H1 (cell line): ENCODE results near the gene REPS1. TPM values are rescaled to one million over a fixed set of nuclear protein-coding genes. Genes with fewer than 3 reads are reported as not detected.

Experiments
- CTCF ChIA-PET: fragments of 300-600 bp; sonication (Branson Sonifier 250); formaldehyde crosslinking; loops from one replicate; lab custom pipeline; 2021; ENCODE audit not compliant: partially characterized antibody; lab: Charles Lee
- POLR2A ChIA-PET: fragments of 300-600 bp; sonication (Branson Sonifier 250); formaldehyde crosslinking; loops from one replicate; lab custom pipeline; 2021; ENCODE audit warnings: inconsistent platforms; ENCODE audit not compliant: partially characterized antibody; lab: Charles Lee
- DNase-seq, 2 experiments: peaks; one replicate each; pipeline versions ENCODE4 v3.0.0 to v3.0.0-alpha.2; 2010 to 2022; ENCODE audit warnings: low spot score in 2 of 2, low read depth in 1 of 2, mixed read lengths in 1 of 2
- FAIRE-seq: peaks from 2 replicates; lab custom pipeline; 2011; peaks lifted over from hg19 to GRCh38; lab: Jason Lieb, UNC
- H2AFZ ChIP-seq: 2 replicates; pipeline ENCODE4 v1.8.1; 2012; ENCODE audit warnings: low read length, inconsistent platforms
- H2AK5ac ChIP-seq: 2 replicates; pipeline ENCODE4 v1.6.1; 2013; ENCODE audit warnings: low read depth, low read length
- H2BK120ac ChIP-seq: replicated peaks from 2 replicates; pipeline ENCODE3; 2013; ENCODE audit warnings: low read depth, low read length, inconsistent platforms
- H2BK12ac ChIP-seq: 2 replicates; pipeline ENCODE4 v1.6.1; 2013; ENCODE audit warnings: low read depth, low read length
- H2BK15ac ChIP-seq: 2 replicates; pipeline ENCODE4 v1.6.1; 2013; ENCODE audit warnings: low read length
- H2BK20ac ChIP-seq: 2 replicates; pipeline ENCODE4 v1.6.1; 2013; ENCODE audit warnings: low read length
- H2BK5ac ChIP-seq: 2 replicates; pipeline ENCODE4 v1.6.1; 2013; ENCODE audit warnings: low read depth, low read length
- H3K14ac ChIP-seq: 2 replicates; pipeline ENCODE4 v1.6.1; 2013; ENCODE audit warnings: inconsistent platforms; ENCODE audit not compliant: insufficient read length
- H3K18ac ChIP-seq: 2 replicates; pipeline ENCODE4 v1.6.1; 2013; ENCODE audit warnings: low read length; ENCODE audit errors: extremely low read depth
- H3K23ac ChIP-seq: 2 replicates; pipeline ENCODE4 v1.6.1; 2013; ENCODE audit warnings: inconsistent platforms; ENCODE audit not compliant: insufficient read length
- H3K23me2 ChIP-seq: 2 replicates; pipeline ENCODE4 v1.6.1; 2013; ENCODE audit warnings: low read depth, low read length
- H3K27ac ChIP-seq: 2 replicates; pipeline ENCODE4 v1.6.1; 2011; ENCODE audit warnings: low read depth, low read length, inconsistent platforms
- H3K27me3 ChIP-seq, 4 experiments: replicated peaks in 1 of 4; 1 replicate in 1 of 4; 2 replicates in 3 of 4; pipeline versions ENCODE4 v1.6.1 to v1.8.1; 2011 to 2013; ENCODE audit warnings: low read length in 3 of 4, mild to moderate bottlenecking in 3 of 4, inconsistent platforms in 2 of 4, mixed read lengths in 2 of 4, moderate library complexity in 1 of 4; ENCODE audit not compliant: control insufficient read depth in 3 of 4, insufficient read depth in 3 of 4; ENCODE audit errors: extremely low read depth in 1 of 4
- H3K36me3 ChIP-seq, 4 experiments: 2 replicates each; pipeline versions ENCODE4 v1.6.1 to v1.8.1; 2011 to 2013; ENCODE audit warnings: mild to moderate bottlenecking in 4 of 4, low read length in 3 of 4, moderate library complexity in 2 of 4, control low read depth in 1 of 4, inconsistent platforms in 1 of 4; ENCODE audit not compliant: insufficient read depth in 4 of 4, control insufficient read depth in 2 of 4
- H3K4ac ChIP-seq: replicated peaks from 2 replicates; pipeline ENCODE3; 2013; ENCODE audit warnings: low read length, low read depth, mixed read lengths, inconsistent platforms; ENCODE audit not compliant: insufficient read length
- H3K4me1 ChIP-seq, 4 experiments: replicated peaks in 1 of 4; 1 replicate in 1 of 4; 2 replicates in 3 of 4; pipeline versions ENCODE4 v1.6.1 to v1.8.1; 2011 to 2013; ENCODE audit warnings: low read length in 3 of 4, inconsistent platforms in 2 of 4, mixed read lengths in 1 of 4; ENCODE audit not compliant: insufficient read depth in 4 of 4, control insufficient read depth in 3 of 4
- H3K4me2 ChIP-seq, 2 experiments: 2 replicates each; pipeline versions ENCODE4 v1.6.1 to v1.8.1; 2011 to 2013; ENCODE audit warnings: low read depth in 2 of 2, low read length in 2 of 2, control low read depth in 1 of 2, inconsistent platforms in 1 of 2, mild to moderate bottlenecking in 1 of 2; ENCODE audit not compliant: insufficient read depth in 1 of 2
- H3K4me3 ChIP-seq, 4 experiments: fragments of 200-600, 300-600 bp in 1 of 4; sonication (generic), shearing (Covaris generic), sonication (Bioruptor Twin) in 1 of 4; 2 replicates each; pipeline versions ENCODE4 v1.5.1 to v1.8.1; 2011 to 2016; ENCODE audit warnings: low read length in 4 of 4, low read depth in 3 of 4, control low read depth in 2 of 4, inconsistent platforms in 2 of 4, mild to moderate bottlenecking in 2 of 4, mixed read lengths in 1 of 4, moderate library complexity in 1 of 4; ENCODE audit not compliant: insufficient read depth in 2 of 4; ENCODE audit errors: extremely low read depth in 1 of 4
- H3K56ac ChIP-seq: replicated peaks from 2 replicates; pipeline ENCODE3; 2013; ENCODE audit warnings: low read depth, mild to moderate bottlenecking, mixed read lengths, low read length, inconsistent platforms; ENCODE audit not compliant: insufficient read length
- H3K79me1 ChIP-seq: 2 replicates; pipeline ENCODE4 v1.6.1; 2013; ENCODE audit warnings: low read depth, low read length, control low read depth
- H3K79me2 ChIP-seq, 2 experiments: 2 replicates each; pipeline versions ENCODE4 v1.6.1 to v1.8.1; 2012 to 2013; ENCODE audit warnings: low read length in 2 of 2, mild to moderate bottlenecking in 2 of 2, inconsistent platforms in 1 of 2; ENCODE audit not compliant: insufficient read depth in 2 of 2, control insufficient read depth in 1 of 2
- H3K9ac ChIP-seq, 4 experiments: replicated peaks in 1 of 4; 1 replicate in 1 of 4; 2 replicates in 3 of 4; pipeline versions ENCODE4 v1.6.1 to v1.8.1; 2011 to 2013; ENCODE audit warnings: low read depth in 3 of 4, low read length in 3 of 4, control low read depth in 2 of 4, mild to moderate bottlenecking in 2 of 4, moderate library complexity in 2 of 4, inconsistent platforms in 1 of 4; ENCODE audit errors: extremely low read depth in 1 of 4
- H3K9me3 ChIP-seq, 2 experiments: 2 replicates each; pipeline versions ENCODE4 v1.6.1 to v1.8.1; 2012 to 2013; ENCODE audit warnings: mild to moderate bottlenecking in 2 of 2, moderate library complexity in 2 of 2, control low read depth in 1 of 2, inconsistent platforms in 1 of 2, low read depth in 1 of 2, low read length in 1 of 2, mixed read lengths in 1 of 2; ENCODE audit not compliant: insufficient read depth in 2 of 2
- H4K20me1 ChIP-seq, 2 experiments: replicated peaks in 1 of 2; 2 replicates each; pipeline versions ENCODE3 to v1.8.1; 2011 to 2013; ENCODE audit warnings: inconsistent platforms in 2 of 2, low read length in 2 of 2, mild to moderate bottlenecking in 1 of 2; ENCODE audit not compliant: insufficient read depth in 2 of 2, control insufficient read depth in 1 of 2
- H4K5ac ChIP-seq: 2 replicates; pipeline ENCODE4 v1.6.1; 2013; ENCODE audit warnings: low read length, low read depth, mixed read lengths, inconsistent platforms; ENCODE audit not compliant: insufficient read length
- H4K8ac ChIP-seq: 2 replicates; pipeline ENCODE4 v1.8.0; 2013; ENCODE audit warnings: mild to moderate bottlenecking, moderate library complexity, low read length, inconsistent platforms; ENCODE audit not compliant: insufficient read depth; ENCODE audit errors: extremely low read depth
- H4K91ac ChIP-seq: replicated peaks from 2 replicates; pipeline ENCODE3; 2013; ENCODE audit warnings: low read length, mixed read lengths, inconsistent platforms; ENCODE audit not compliant: insufficient read length
- BACH1 ChIP-seq: IDR thresholded peaks from 2 replicates; pipeline ENCODE4 v1.6.1; 2012; ENCODE audit warnings: low read length, improper control_type of control experiment
- HDAC6 ChIP-seq: IDR thresholded peaks from one replicate; pipeline ENCODE4 v1.7.1; 2012; ENCODE audit warnings: low read depth, mild to moderate bottlenecking, inconsistent platforms, low read length, moderate library complexity
- JUN ChIP-seq: IDR thresholded peaks from 2 replicates; pipeline ENCODE4 v1.6.1; 2011; ENCODE audit warnings: low read depth, mild to moderate bottlenecking, improper control_type of control experiment, low read length
- KDM1A ChIP-seq: fragments of 200-600, 300-600 bp; sonication (generic); IDR thresholded peaks from 2 replicates; pipeline ENCODE4 v1.7.1; 2016; ENCODE audit warnings: mild to moderate bottlenecking, low read length, borderline replicate concordance
- POU5F1 ChIP-seq: IDR thresholded peaks from 2 replicates; pipeline ENCODE4 v1.6.1; 2011; ENCODE audit warnings: low read depth, mild to moderate bottlenecking, low read length, moderate library complexity
- RAD21 ChIP-seq, 2 experiments: IDR thresholded peaks in 1 of 2; conservative IDR thresholded peaks in 1 of 2; 2 replicates each; pipeline ENCODE4 v1.6.1; 2011; ENCODE audit warnings: low read depth in 2 of 2, low read length in 2 of 2, improper control_type of control experiment in 1 of 2, inconsistent platforms in 1 of 2, mild to moderate bottlenecking in 1 of 2, moderate library complexity in 1 of 2
- YY1 ChIP-seq: IDR thresholded peaks from 2 replicates; pipeline ENCODE4 v1.6.1; 2011; ENCODE audit warnings: low read depth, mild to moderate bottlenecking, low read length
- ZNF274 ChIP-seq: IDR thresholded peaks from 2 replicates; pipeline ENCODE4 v1.7.0; 2012; ENCODE audit warnings: low read length, borderline replicate concordance; ENCODE audit errors: extremely low read depth
- WGBS, 2 experiments: shearing (Covaris generic) in 1 of 2; methylation state at CpG; one replicate each; pipeline versions ENCODE4 v1.1.6 to v1.1.7; 2013 to 2015; ENCODE audit warnings: low lambda C conversion rate in 2 of 2, mixed read lengths in 2 of 2, inconsistent platforms in 1 of 2, low coverage in 1 of 2, missing lambda C conversion rate in 1 of 2; ENCODE audit not compliant: insufficient replicate concordance in 2 of 2, insufficient coverage in 1 of 2, insufficient read length in 1 of 2; ENCODE audit errors: extremely low coverage in 1 of 2, missing lambda C conversion rate in 1 of 2; 5-methylcytosine and 5-hydroxymethylcytosine counted together
- polyA plus RNA-seq, 7 experiments: library from polyadenylated mRNA; depleted of rRNA in 3 of 7; stranded (reverse) in 5 of 7; unstranded in 2 of 7; fragments of >200 nt in 5 of 7; fragments of 200-250 nt in 2 of 7; gene quantifications; 1 replicate in 5 of 7; 2 replicates in 1 of 7; 4 replicates in 1 of 7; pipeline versions ENCODE4 v1.2.1 to v1.2.3, GENCODE V29; 2011 to 2013; ENCODE audit warnings: missing spikeins in 2 of 7, mixed read lengths in 2 of 7
- total RNA-seq: library from RNA; stranded (reverse); fragmentation: NEBNext Ultra II Directional; extraction: Animal tissue kit (Norgen Biotek cat#: 25700); gene quantifications from 2 replicates; pipeline ENCODE4 v1.2.1, GENCODE V29; 2021

REPS1 gene
- total and polyA plus RNA-seq, 2 of the 8 experiments (the other 6 are each of a cell fraction or from before 2014, with no cell fraction given) = 52.1 to 68.9 TPM

GRCh38 chr6:138948004-138948403 lies 40.0 kb downstream of the REPS1 start:
- Histone ChIP-seq H3K79me2 (peaks cover 0 to 64% of the 10 kb centered on the region in 2 experiments; a peak in 3 of 4 replicates), H3K9ac (no peak overlapping the region), H2BK5ac (no peak overlapping the region), H3K4me3 (no peak overlapping the region), H2BK15ac (no peak overlapping the region), H3K4me1 (peaks cover 0 to 7% (median 2%) of the 10 kb centered on the region in 4 experiments; a peak in 2 of 7 replicates), H4K5ac (no peak overlapping the region), H4K8ac (no peak overlapping the region), H2AFZ (no peak overlapping the region), H3K4me2 (no peak overlapping the region), H2BK20ac (no peak overlapping the region), H3K27me3 (no peaks in the 10 kb centered on the region), H3K9me3 (no peaks in the 10 kb centered on the region), H2AK5ac (no peak overlapping the region), H3K27ac (no peak overlapping the region), H3K23me2 (no peaks in the 10 kb centered on the region), H4K20me1 (peaks cover 0 to 4% of the 10 kb centered on the region in 2 experiments), H4K91ac (no peak overlapping the region), H2BK120ac (no peak overlapping the region), H3K4ac (no peak overlapping the region), H3K79me1 (no peaks in the 10 kb centered on the region), H3K36me3 (peaks cover 3 to 25% (median 9%) of the 10 kb centered on the region in 4 experiments; a peak in 7 of 8 replicates), H3K14ac (no peak overlapping the region), H3K18ac (no peak overlapping the region), H2BK12ac (no peak overlapping the region), H3K56ac (no peak overlapping the region), H3K23ac (no peak overlapping the region)
- WGBS, 2 experiments = 92% methylated on average over 2 of the region's 2 CpGs; no CpG with 5 or more reads in 1 of the 2 experiments
- DNase-seq = no peak
- no peak for FAIRE-seq
- CTCF ChIA-PET = interaction anchor here (1.0 kb wide), 1 partner anchor 93 kb away, joined by 4 read pairs; no protein-coding TSS in a partner anchor
- POLR2A ChIA-PET = interaction anchor here (0.9 kb wide), 1 partner anchor 39 kb away, joined by 3 read pairs; no protein-coding TSS in a partner anchor
- TF ChIP-seq YY1 (no peak), RAD21 (IDR thresholded peaks at IDR 0.05 in 1 of 2, conservative IDR thresholded peaks at IDR 0.05 in 1 of 2; ENCODE audit: low read depth in 2 of 2, low read length in 2 of 2) (no peak), BACH1 (no peak), JUN (no peak), KDM1A (no peak), HDAC6 (no peak), POU5F1 (no peak), ZNF274 (no peak)
